Measurements from ENCODE around the gene CAMK1G.

DNA sequence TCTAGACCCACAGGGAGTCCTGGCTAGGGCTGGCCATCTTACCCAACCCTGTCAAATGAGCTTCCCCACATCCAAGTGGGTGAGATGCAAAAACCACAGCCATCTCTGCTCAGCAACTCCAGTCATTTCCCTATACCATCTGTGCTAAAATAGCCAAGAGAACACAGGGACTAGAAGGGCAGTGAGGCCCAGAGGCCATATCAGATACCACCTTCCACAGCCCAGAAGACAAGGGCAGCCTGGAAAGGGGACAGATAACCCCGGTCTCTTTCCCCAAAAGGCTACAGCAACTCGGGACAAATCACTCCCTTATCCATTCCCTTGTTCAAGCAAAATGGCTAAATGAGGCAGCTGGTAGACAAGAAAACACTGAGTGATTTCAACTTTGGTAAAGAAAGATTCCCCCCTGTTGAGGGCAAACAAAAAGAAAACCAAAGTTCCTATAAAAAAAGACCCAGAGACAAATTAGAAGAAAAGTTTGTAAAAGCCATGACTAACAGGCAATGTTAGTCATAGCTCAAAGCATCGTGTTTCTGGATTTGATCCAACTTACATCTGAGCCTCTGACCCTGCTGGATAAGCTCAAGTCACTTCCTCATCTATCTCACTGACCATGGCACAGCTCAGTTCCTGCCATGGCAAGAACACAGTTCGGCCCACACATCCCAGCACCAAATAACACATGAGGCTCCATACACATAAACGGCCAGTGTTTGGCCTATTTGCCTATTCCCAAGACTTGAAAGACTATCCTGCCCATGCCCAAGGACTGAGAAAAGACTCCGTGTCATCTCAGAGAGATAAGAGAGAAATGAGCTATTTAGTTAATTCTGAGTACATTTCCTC, 65.6 kb downstream of the CAMK1G start:
- no peak for TF ChIP-seq EZH2phosphoT487 (IDR thresholded peaks at IDR 0.05; ENCODE audit: borderline replicate concordance)
- TF ChIP-seq POLR2AphosphoS5 (IDR thresholded peaks at IDR 0.05; ENCODE audit: low read depth, low read length): peak; percentile 54; the same call in 1 of the 2 replicates
- no peak for TF ChIP-seq POLR2A (IDR thresholded peaks at IDR 0.05; ENCODE audit: borderline replicate concordance, extremely low read depth, insufficient read depth, insufficient read length)
- TF ChIP-seq, protein P1, sequence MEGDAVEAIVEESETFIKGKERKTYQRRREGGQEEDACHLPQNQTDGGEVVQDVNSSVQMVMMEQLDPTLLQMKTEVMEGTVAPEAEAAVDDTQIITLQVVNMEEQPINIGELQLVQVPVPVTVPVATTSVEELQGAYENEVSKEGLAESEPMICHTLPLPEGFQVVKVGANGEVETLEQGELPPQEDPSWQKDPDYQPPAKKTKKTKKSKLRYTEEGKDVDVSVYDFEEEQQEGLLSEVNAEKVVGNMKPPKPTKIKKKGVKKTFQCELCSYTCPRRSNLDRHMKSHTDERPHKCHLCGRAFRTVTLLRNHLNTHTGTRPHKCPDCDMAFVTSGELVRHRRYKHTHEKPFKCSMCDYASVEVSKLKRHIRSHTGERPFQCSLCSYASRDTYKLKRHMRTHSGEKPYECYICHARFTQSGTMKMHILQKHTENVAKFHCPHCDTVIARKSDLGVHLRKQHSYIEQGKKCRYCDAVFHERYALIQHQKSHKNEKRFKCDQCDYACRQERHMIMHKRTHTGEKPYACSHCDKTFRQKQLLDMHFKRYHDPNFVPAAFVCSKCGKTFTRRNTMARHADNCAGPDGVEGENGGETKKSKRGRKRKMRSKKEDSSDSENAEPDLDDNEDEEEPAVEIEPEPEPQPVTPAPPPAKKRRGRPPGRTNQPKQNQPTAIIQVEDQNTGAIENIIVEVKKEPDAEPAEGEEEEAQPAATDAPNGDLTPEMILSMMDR (IDR thresholded peaks at IDR 0.05 in 2 of 3, conservative IDR thresholded peaks at IDR 0.05 in 1 of 3; ENCODE audit: borderline replicate concordance in 1 of 3, insufficient read depth in 1 of 3, low read depth in 2 of 3, low read length in 2 of 3): no peak
- no peak for TF ChIP-seq EZH2 (IDR thresholded peaks at IDR 0.05)
- TF ChIP-seq RAD21 (IDR thresholded peaks at IDR 0.05; ENCODE audit: low read depth): no peak
- TF ChIP-seq CBX3 (IDR thresholded peaks at IDR 0.05; ENCODE audit: low read depth): no peak
- no peak for TF ChIP-seq ZFX (IDR thresholded peaks at IDR 0.05)
